DND-41 (cell line): ENCODE measurements around the gene KCNAB1.

Experiments used
- ATAC-seq: fragments of 200-7000 bp; cut with Tn5 transposase; 3 replicates; pipeline ENCODE4 v1.9.1; 2021; ENCODE audit warnings: low read depth; ENCODE audit not compliant: insufficient read depth
- DNase-seq: peaks from one replicate; pipeline ENCODE4 v3.0.0-alpha.2; 2020
- H2AFZ ChIP-seq: 2 replicates; pipeline ENCODE4 v1.6.0; 2012; ENCODE audit warnings: low read depth, low read length
- H3K27ac ChIP-seq: 2 replicates; pipeline ENCODE4 v1.5.1; 2012; ENCODE audit warnings: low read length, inconsistent platforms
- H3K27me3 ChIP-seq: fragments of 200-600 bp; sonication (generic); 2 replicates; pipeline ENCODE4 v1.6.0; 2012; ENCODE audit warnings: low read length, mild to moderate bottlenecking, inconsistent platforms; ENCODE audit not compliant: insufficient read depth, poor library complexity
- H3K36me3 ChIP-seq: 2 replicates; pipeline ENCODE4 v1.5.1; 2012; ENCODE audit warnings: low read length, inconsistent platforms; ENCODE audit not compliant: insufficient read depth
- H3K4me1 ChIP-seq: 2 replicates; pipeline ENCODE4 v1.5.1; 2012; ENCODE audit warnings: mild to moderate bottlenecking, low read length; ENCODE audit not compliant: insufficient read depth
- H3K4me2 ChIP-seq: 2 replicates; pipeline ENCODE4 v1.6.0; 2012; ENCODE audit warnings: mild to moderate bottlenecking, moderate library complexity, low read length, inconsistent platforms; ENCODE audit not compliant: insufficient read depth
- H3K4me3 ChIP-seq, 2 experiments: fragments of 200-600 bp in 1 of 2; shearing (Covaris generic) in 1 of 2; 2 replicates each; pipeline ENCODE4 v1.5.1; 2012 to 2016; ENCODE audit warnings: inconsistent platforms in 2 of 2, low read length in 2 of 2, mild to moderate bottlenecking in 2 of 2, low read depth in 1 of 2, moderate library complexity in 1 of 2
- H3K79me2 ChIP-seq: 2 replicates; pipeline ENCODE4 v1.6.0; 2012; ENCODE audit warnings: low read length, inconsistent platforms; ENCODE audit not compliant: insufficient read depth
- H3K9ac ChIP-seq: 2 replicates; pipeline ENCODE4 v1.6.0; 2012; ENCODE audit warnings: low read depth, mild to moderate bottlenecking, inconsistent platforms, low read length, moderate library complexity
- H3K9me3 ChIP-seq: 2 replicates; pipeline ENCODE4 v1.5.1; 2012; ENCODE audit warnings: low read length, moderate library complexity, mild to moderate bottlenecking, inconsistent platforms; ENCODE audit not compliant: insufficient read depth, severe bottlenecking
- H4K20me1 ChIP-seq: 2 replicates; pipeline ENCODE4 v1.6.0; 2012; ENCODE audit warnings: low read length; ENCODE audit not compliant: insufficient read depth
- EZH2 ChIP-seq: IDR thresholded peaks from 3 replicates; pipeline ENCODE4 v1.6.1; 2012; ENCODE audit warnings: borderline replicate concordance, low read depth, mild to moderate bottlenecking, moderate library complexity, low read length, inconsistent platforms; ENCODE audit not compliant: severe bottlenecking
- TF ChIP-seq, protein P1 (sequence below): IDR thresholded peaks from 2 replicates; pipeline ENCODE4 v1.5.1; 2012; ENCODE audit warnings: borderline replicate concordance, low read length, moderate library complexity, mild to moderate bottlenecking; ENCODE audit not compliant: poor library complexity, severe bottlenecking; ENCODE audit errors: extremely low read depth

KCNAB1 gene

DNA sequence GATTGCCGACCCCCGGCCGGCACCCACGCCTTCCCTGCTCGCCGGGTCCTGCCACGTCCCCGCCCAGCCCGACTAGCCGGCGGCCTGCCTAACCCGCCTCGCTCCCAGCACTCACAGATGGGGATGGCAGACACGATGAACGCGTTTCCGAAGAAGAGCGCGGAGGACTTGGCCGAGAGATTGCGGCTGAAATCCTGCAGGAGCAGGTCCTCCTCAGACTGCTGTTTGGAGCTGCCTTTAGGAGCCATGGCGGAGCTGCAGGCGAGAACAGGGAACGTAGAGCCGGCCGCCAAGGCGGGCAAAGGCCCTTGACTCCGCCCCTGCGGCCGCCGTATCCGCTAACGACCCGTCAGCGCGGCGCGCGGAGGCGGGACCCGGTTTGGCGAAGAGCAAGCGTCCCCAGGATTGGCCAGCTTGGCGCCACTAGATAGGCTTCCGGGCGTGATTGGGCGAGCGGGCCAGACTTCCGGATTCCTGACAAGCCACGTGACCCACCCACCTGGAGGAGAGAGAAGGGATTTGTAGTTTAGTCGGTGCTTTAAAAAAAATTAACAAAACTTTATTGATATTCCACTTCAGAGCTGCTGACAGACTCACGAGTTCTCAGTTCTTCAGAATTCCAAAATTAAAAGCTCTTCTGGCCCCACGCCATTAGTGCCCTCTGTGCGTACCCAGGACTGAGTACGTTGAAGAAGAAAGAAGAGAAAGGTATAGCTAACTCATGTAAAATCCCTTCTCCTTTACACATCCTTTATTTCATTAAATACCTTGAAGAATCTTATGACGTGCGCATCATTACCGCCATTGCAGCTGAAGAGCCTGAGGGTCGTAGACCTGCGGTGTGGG lies 434.7 kb downstream of the KCNAB1 start, which contains the start of gene SSR3:
Gene SSR3, minus strand, starts transcription at position 276 of the 846 bp plus-strand sequence. Its CDS starts 28 bp downstream, at position 248.
- Histone ChIP-seq H3K27ac (peak within 1 kb of the TSS; percentile 89), H3K36me3 (peaks cover 33% of the 10 kb centered on the region), H4K20me1 (peaks cover 5% of the 10 kb centered on the region; the same call in 1 of the 2 replicates), H3K79me2 (peaks cover 48% of the 10 kb centered on the region), H3K9ac (peak within 1 kb of the TSS; percentile 86), H3K27me3 (no peaks in the 10 kb centered on the region), H3K4me2 (peak within 1 kb of the TSS; percentile 74), H3K9me3 (no peaks in the 10 kb centered on the region), H3K4me3 (peak within 1 kb of the TSS; percentile 93 to 95), H3K4me1 (peaks cover 36% of the 10 kb centered on the region), H2AFZ (peak within 1 kb of the TSS; percentile 98)
- TF ChIP-seq, protein P1, sequence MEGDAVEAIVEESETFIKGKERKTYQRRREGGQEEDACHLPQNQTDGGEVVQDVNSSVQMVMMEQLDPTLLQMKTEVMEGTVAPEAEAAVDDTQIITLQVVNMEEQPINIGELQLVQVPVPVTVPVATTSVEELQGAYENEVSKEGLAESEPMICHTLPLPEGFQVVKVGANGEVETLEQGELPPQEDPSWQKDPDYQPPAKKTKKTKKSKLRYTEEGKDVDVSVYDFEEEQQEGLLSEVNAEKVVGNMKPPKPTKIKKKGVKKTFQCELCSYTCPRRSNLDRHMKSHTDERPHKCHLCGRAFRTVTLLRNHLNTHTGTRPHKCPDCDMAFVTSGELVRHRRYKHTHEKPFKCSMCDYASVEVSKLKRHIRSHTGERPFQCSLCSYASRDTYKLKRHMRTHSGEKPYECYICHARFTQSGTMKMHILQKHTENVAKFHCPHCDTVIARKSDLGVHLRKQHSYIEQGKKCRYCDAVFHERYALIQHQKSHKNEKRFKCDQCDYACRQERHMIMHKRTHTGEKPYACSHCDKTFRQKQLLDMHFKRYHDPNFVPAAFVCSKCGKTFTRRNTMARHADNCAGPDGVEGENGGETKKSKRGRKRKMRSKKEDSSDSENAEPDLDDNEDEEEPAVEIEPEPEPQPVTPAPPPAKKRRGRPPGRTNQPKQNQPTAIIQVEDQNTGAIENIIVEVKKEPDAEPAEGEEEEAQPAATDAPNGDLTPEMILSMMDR = no peak
- TF ChIP-seq EZH2 = no peak
- DNase-seq = peak; percentile 99
- peak; percentile 98 for ATAC-seq

DNA sequence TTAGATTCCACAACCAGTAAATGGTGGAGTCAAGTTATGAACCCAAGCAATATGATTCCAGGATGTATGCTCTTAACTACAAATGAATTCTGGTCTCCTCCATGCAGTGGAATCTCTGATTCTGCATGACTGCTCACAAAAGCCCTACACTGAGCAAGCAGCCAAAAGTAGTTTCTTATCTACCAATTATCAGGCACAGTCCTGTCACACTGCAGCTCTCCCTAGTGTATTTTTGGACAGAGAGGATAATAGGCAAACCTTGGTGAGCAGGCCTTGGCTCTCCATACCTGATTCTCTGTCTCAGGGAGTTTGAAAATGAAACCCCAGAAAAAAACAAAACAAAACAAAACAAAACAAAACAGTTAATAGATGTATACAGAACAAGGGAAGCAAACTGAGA lies 438.0 kb downstream of the KCNAB1 start:
- no peak overlapping the region for H3K9ac ChIP-seq
- no peak overlapping the region for H3K27ac ChIP-seq
- no peak for DNase-seq
- no peak overlapping the region for H2AFZ ChIP-seq
- no peaks in the 10 kb centered on the region for H4K20me1 ChIP-seq
- no peak overlapping the region for H3K4me3 ChIP-seq
- no peak overlapping the region for H3K4me2 ChIP-seq
- no peak for ATAC-seq
- H3K27me3 ChIP-seq = peaks cover 4% of the 10 kb centered on the region
- peaks cover 3% of the 10 kb centered on the region; the same call in 1 of the 2 replicates for H3K36me3 ChIP-seq
- H3K4me1 ChIP-seq = peaks cover 13% of the 10 kb centered on the region
- no peaks in the 10 kb centered on the region for H3K9me3 ChIP-seq
- H3K79me2 ChIP-seq = peaks cover 16% of the 10 kb centered on the region
- TF ChIP-seq, protein P1 = no peak
- TF ChIP-seq EZH2 = no peak

DNA sequence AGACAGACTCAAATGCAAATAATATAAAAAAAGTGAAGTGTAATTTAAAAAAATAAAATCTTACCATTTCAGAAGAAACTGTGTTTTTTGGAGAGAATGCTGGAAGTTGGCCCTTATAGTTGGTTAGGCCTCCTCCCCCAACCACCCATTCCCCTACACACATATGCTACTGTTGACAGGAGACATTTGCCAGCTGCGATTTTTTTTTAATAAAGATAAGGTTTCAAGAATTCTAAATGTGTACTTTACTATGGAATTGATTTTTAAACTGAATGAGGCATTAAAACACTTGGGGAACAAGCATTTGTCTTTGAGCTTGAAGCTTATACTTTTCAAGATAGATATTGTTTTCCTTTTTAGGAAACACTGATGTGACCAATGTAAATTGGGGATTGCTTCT lies 438.9 kb downstream of the KCNAB1 start:
- Histone ChIP-seq H3K27me3 (peaks cover 13% of the 10 kb centered on the region), H2AFZ (no peak overlapping the region), H4K20me1 (no peaks in the 10 kb centered on the region), H3K4me1 (peaks cover 7% of the 10 kb centered on the region), H3K27ac (no peak overlapping the region), H3K4me2 (no peak overlapping the region), H3K9ac (no peak overlapping the region), H3K36me3 (peaks cover 3% of the 10 kb centered on the region; the same call in 1 of the 2 replicates), H3K4me3 (no peak overlapping the region), H3K9me3 (no peaks in the 10 kb centered on the region), H3K79me2 (peaks cover 6% of the 10 kb centered on the region)
- no peak for TF ChIP-seq EZH2
- TF ChIP-seq, protein P1 = no peak
- ATAC-seq (no peak), DNase-seq (no peak)
